Esophagus muscularis mucosa (tissue), 4 donors: ENCODE measurements around the gene SEC61G.

Experiments used
- EP300 ChIP-seq: sonication (generic); formaldehyde crosslinking; IDR thresholded peaks from one replicate; pipeline ENCODE4 v1.6.1; 2017; ENCODE audit warnings: antibody characterized with exemption
- POLR2A ChIP-seq: fragments of 450-650 bp; IDR thresholded peaks from one replicate; pipeline ENCODE4 v1.6.1; 2017; ENCODE audit warnings: antibody characterized with exemption, moderate library complexity, mild to moderate bottlenecking, low read depth
- TF ChIP-seq, protein P1 (sequence below), 3 experiments: fragments of 200-600 bp in 2 of 3; fragments of 450-650 bp in 1 of 3; sonication (generic) in 2 of 3; IDR thresholded peaks; one replicate each; pipeline ENCODE4 v1.5.1; 2017 to 2019; ENCODE audit warnings: antibody characterized with exemption in 3 of 3, mild to moderate bottlenecking in 2 of 3, moderate library complexity in 1 of 3

DNA sequence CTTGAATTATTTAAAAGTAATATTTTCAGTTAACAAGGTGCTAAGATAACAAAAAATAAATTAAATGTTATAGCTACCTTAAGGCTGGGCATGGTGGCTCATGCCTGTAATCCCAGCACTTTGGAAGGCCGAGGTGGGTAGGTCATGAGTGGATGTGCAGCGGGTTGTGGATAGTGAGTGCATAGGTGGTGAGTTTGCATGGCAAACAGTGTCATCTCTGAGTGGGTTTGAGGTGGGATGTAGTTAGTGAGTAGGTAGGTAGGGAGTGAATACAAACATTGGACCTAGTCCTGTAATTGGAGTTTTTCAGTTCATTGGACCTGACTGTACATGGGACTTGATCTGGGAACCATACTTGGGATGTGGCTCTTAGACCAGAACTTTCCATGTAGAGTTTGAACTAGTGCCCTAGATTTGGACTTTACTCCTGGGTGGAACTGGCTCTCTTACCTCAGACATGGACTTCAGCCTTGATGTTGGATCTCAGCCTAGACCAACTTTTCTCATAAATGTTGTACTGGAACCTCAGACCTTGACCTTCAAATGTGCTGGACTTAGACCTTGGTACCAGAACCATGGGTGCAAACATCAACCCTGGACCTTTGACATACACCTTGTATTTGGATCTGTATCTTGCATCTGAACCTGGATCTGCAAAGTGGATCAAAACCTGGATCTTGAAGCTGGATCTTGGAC lies 47.0 kb downstream of the SEC61G start:
- TF ChIP-seq, protein P1, sequence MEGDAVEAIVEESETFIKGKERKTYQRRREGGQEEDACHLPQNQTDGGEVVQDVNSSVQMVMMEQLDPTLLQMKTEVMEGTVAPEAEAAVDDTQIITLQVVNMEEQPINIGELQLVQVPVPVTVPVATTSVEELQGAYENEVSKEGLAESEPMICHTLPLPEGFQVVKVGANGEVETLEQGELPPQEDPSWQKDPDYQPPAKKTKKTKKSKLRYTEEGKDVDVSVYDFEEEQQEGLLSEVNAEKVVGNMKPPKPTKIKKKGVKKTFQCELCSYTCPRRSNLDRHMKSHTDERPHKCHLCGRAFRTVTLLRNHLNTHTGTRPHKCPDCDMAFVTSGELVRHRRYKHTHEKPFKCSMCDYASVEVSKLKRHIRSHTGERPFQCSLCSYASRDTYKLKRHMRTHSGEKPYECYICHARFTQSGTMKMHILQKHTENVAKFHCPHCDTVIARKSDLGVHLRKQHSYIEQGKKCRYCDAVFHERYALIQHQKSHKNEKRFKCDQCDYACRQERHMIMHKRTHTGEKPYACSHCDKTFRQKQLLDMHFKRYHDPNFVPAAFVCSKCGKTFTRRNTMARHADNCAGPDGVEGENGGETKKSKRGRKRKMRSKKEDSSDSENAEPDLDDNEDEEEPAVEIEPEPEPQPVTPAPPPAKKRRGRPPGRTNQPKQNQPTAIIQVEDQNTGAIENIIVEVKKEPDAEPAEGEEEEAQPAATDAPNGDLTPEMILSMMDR (IDR thresholded peaks at IDR 0.05): no peak
- no peak for TF ChIP-seq EP300
- no peak for TF ChIP-seq POLR2A
